Esophagus muscularis mucosa (tissue), 4 donors: Measurements from ENCODE around the gene ATP6AP2.

Experiments
- EP300 ChIP-seq: sonication (generic); formaldehyde crosslinking; IDR thresholded peaks from one replicate; pipeline ENCODE4 v1.6.1; 2017; ENCODE audit warnings: antibody characterized with exemption
- POLR2A ChIP-seq: fragments of 450-650 bp; IDR thresholded peaks from one replicate; pipeline ENCODE4 v1.6.1; 2017; ENCODE audit warnings: antibody characterized with exemption, moderate library complexity, mild to moderate bottlenecking, low read depth
- POLR2AphosphoS5 ChIP-seq, 2 donors: sonication (generic); formaldehyde crosslinking; IDR thresholded peaks; one replicate each; pipeline ENCODE4 v1.6.1; 2017; ENCODE audit warnings: antibody characterized with exemption in 2 of 2
- TF ChIP-seq, protein P1 (sequence below), 3 experiments: fragments of 200-600 bp in 2 of 3; fragments of 450-650 bp in 1 of 3; sonication (generic) in 2 of 3; IDR thresholded peaks; one replicate each; pipeline ENCODE4 v1.5.1; 2017 to 2019; ENCODE audit warnings: antibody characterized with exemption in 3 of 3, mild to moderate bottlenecking in 2 of 3, moderate library complexity in 1 of 3

DNA sequence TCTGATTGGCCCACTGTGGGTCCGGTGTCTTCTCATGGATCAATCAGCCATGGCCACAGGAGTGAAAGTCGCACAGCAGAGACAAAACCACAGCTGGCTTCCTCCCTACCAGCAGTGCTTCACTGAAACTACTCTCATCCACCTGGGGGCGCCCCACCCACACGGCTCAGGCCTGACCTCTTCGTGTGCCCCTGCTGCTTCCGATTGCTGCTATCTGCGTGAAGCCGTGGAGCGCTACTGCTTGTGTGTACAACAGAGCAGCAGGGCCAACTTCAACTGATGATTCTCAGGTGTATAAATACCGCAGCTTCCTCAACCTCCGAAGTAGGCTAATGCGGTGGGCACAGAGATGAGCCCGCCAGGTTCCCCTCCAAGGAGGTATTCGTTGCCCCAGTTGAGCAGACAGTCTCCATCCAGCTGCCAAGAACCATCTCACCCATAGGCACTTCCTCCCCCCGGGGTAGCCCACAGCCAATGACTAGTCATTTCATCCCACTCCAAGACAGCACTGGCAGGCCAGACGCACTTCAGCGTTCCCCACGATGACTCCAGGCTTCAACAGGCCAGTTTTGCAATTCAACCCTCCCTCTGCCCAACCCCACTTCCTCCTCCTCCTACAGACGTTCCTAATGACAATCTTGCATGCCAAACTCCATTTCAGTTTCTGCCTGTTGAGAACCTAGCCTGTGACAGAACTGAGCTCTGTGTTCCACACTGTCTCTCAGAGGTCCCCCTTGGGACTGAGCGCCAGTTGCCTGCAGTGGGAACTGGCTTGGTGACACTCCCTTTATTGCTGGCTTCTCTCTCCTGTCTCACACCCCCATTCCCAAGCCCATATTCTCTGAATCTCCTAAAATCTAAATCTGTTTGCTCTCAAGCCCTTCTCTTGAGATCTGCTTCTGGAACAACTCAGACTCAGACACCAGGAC, 41.3 kb upstream of the ATP6AP2 start:
- TF ChIP-seq, protein P1, sequence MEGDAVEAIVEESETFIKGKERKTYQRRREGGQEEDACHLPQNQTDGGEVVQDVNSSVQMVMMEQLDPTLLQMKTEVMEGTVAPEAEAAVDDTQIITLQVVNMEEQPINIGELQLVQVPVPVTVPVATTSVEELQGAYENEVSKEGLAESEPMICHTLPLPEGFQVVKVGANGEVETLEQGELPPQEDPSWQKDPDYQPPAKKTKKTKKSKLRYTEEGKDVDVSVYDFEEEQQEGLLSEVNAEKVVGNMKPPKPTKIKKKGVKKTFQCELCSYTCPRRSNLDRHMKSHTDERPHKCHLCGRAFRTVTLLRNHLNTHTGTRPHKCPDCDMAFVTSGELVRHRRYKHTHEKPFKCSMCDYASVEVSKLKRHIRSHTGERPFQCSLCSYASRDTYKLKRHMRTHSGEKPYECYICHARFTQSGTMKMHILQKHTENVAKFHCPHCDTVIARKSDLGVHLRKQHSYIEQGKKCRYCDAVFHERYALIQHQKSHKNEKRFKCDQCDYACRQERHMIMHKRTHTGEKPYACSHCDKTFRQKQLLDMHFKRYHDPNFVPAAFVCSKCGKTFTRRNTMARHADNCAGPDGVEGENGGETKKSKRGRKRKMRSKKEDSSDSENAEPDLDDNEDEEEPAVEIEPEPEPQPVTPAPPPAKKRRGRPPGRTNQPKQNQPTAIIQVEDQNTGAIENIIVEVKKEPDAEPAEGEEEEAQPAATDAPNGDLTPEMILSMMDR (IDR thresholded peaks at IDR 0.05): no peak
- no peak for TF ChIP-seq POLR2AphosphoS5 (IDR thresholded peaks at IDR 0.05)
- TF ChIP-seq EP300: no peak
- no peak for TF ChIP-seq POLR2A
